ENCODE data around the gene HDAC3.

DNA sequence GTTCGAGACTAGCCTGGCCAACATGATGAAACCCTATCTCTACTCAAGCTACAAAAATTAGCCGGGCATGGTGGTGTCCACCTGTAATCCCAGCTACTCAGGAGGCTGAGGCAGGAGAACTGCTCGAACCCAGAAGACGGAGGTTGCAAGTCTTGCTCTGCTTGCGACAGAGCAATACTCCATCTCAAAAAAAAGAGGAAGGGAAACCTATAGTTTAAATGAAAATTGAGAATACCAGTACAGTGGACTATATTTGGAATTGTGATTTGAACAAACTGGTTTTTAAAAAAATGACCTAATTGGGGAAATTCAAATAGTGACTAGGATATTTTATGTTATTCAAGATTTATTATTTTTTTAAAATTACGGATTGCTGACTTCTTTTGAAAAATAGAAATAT, 51.1 kb downstream of the HDAC3 start:
- TF ChIP-seq, protein P1, sequence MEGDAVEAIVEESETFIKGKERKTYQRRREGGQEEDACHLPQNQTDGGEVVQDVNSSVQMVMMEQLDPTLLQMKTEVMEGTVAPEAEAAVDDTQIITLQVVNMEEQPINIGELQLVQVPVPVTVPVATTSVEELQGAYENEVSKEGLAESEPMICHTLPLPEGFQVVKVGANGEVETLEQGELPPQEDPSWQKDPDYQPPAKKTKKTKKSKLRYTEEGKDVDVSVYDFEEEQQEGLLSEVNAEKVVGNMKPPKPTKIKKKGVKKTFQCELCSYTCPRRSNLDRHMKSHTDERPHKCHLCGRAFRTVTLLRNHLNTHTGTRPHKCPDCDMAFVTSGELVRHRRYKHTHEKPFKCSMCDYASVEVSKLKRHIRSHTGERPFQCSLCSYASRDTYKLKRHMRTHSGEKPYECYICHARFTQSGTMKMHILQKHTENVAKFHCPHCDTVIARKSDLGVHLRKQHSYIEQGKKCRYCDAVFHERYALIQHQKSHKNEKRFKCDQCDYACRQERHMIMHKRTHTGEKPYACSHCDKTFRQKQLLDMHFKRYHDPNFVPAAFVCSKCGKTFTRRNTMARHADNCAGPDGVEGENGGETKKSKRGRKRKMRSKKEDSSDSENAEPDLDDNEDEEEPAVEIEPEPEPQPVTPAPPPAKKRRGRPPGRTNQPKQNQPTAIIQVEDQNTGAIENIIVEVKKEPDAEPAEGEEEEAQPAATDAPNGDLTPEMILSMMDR (IDR thresholded peaks at IDR 0.05) = no peak
- no peak for TF ChIP-seq SIN3A (IDR thresholded peaks at IDR 0.05; ENCODE audit: borderline replicate concordance, low read depth, low read length)
